ENCODE results near the gene CDK5RAP2. TPM values are rescaled to one million over a fixed set of nuclear protein-coding genes. Genes with fewer than 3 reads are reported as not detected.

Gene CDK5RAP2
- total RNA-seq, 1 experiment from 2014 or later, result 50.0 TPM

DNA sequence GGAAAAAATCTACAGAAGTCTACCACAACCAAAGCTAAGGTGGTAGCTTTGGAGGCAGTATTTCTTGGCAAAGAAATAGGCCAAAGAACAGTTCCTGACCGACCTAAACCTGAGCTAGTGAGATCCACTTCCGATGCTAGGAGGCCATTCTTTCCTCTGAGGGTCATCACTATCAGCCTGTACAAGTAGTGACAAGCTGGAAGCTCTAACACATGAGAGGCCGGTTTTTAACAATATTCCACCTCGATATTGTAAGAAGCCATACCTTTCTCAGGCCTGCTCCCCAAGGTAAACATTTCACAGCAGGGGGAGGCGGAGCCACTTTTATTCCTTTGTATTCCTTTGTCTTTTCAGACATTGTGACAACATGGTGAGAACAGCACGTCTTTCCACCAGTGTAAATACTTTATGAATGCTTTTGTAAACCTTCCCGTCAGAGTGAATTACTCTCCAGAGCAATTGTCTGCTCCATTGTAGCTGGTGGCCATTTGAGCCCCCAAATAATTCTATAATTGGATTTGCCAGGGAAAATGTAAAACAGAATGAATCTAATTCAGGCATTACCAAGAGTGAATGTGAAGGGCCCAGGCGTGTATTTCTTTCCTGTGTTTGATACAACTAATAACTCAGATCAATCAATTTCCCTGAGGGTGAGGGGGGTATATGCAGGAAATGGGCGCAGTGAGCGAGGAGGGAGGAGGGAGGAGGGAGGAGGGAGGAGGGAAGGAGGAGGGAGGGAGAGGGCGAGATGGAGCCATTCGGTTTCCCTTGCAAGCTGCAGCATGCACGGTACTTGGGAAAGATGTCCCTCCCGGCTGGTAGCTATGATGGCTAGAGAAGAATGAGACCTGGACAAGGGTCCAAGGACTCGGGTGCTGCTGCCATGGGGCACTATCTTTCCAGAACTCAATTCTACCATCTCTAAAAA lies 166.6 kb downstream of the CDK5RAP2 start:
- no peak for DNase-seq (ENCODE audit: unreplicated experiment)
- intact Hi-C loops (cut with micrococcal nuclease), result loop anchor here (10.0 kb wide), 1 partner anchor 79 kb away; no protein-coding TSS in a partner anchor
- no peak overlapping the region for H3K4me3 Mint-ChIP-seq (ENCODE audit: unreplicated experiment)
- H3K27ac Mint-ChIP-seq (ENCODE audit: low read depth, unreplicated experiment), result no peak overlapping the region
- H3K9me3 Mint-ChIP-seq (ENCODE audit: unreplicated experiment), result no peaks in the 10 kb centered on the region
- no peaks in the 10 kb centered on the region for H3K4me1 Mint-ChIP-seq (ENCODE audit: insufficient read depth, unreplicated experiment)
- BruUV-seq (replicated peaks), result no TSS peak
- TF ChIP-seq, protein P1, sequence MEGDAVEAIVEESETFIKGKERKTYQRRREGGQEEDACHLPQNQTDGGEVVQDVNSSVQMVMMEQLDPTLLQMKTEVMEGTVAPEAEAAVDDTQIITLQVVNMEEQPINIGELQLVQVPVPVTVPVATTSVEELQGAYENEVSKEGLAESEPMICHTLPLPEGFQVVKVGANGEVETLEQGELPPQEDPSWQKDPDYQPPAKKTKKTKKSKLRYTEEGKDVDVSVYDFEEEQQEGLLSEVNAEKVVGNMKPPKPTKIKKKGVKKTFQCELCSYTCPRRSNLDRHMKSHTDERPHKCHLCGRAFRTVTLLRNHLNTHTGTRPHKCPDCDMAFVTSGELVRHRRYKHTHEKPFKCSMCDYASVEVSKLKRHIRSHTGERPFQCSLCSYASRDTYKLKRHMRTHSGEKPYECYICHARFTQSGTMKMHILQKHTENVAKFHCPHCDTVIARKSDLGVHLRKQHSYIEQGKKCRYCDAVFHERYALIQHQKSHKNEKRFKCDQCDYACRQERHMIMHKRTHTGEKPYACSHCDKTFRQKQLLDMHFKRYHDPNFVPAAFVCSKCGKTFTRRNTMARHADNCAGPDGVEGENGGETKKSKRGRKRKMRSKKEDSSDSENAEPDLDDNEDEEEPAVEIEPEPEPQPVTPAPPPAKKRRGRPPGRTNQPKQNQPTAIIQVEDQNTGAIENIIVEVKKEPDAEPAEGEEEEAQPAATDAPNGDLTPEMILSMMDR (IDR thresholded peaks at IDR 0.05; ENCODE audit: unreplicated experiment), result no peak
- H3K36me3 Mint-ChIP-seq (ENCODE audit: insufficient read depth, unreplicated experiment), result peaks cover 41% of the 10 kb centered on the region
- ChIA-PET CTCF (interaction anchor here (0.6 to 0.8 kb wide), 4 partner anchors 61 to 855 kb away, joined by 3 to 5 read pairs (median 4); no protein-coding TSS in a partner anchor), POLR2A (no interaction called here)
- no peaks in the 10 kb centered on the region for H3K27me3 Mint-ChIP-seq (ENCODE audit: insufficient read depth, unreplicated experiment)

DNA sequence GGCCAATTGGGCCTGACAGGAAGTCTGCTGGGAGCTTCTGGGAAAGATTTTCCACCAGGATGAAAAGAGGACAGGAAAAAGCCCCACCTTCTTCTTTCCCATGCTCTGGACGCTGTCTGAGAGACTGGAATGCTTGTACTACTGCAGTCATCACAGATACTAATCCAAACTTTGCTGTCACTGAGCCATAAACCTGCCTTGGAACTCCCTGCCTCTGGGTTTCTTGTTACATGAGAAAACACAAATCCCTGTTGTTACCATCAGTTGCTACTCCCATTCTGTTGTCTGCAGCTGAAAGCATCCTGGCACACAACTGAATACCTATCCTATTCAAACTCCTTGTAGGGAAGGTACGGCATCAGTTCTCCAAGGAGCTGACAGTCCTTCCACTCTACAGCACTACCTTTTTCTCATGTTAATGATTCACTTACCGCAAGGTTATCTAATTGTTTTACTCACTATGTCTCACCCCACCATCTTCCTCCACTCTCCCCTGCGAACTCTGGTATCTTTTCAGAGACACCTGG lies 167.5 kb downstream of the CDK5RAP2 start:
- H3K27me3 Mint-ChIP-seq (ENCODE audit: insufficient read depth, unreplicated experiment), result no peaks in the 10 kb centered on the region
- POLR2A ChIA-PET, result no interaction called here
- intact Hi-C loops (cut with micrococcal nuclease), result loop anchor here (10.0 kb wide), 1 partner anchor 78 kb away; no protein-coding TSS in a partner anchor
- TF ChIP-seq, protein P1 (IDR thresholded peaks at IDR 0.05; ENCODE audit: unreplicated experiment), result no peak
- H3K4me3 Mint-ChIP-seq (ENCODE audit: unreplicated experiment), result no peak overlapping the region
- peaks cover 43% of the 10 kb centered on the region for H3K36me3 Mint-ChIP-seq (ENCODE audit: insufficient read depth, unreplicated experiment)
- DNase-seq (ENCODE audit: unreplicated experiment), result peak; percentile 11
- no TSS peak for BruUV-seq (replicated peaks)
- CTCF ChIA-PET, result interaction anchor here (0.6 to 1.1 kb wide), 5 partner anchors 21 to 854 kb away, joined by 3 to 5 read pairs (median 4); no protein-coding TSS in a partner anchor
- no peaks in the 10 kb centered on the region for H3K9me3 Mint-ChIP-seq (ENCODE audit: unreplicated experiment)
- H3K27ac Mint-ChIP-seq (ENCODE audit: low read depth, unreplicated experiment), result no peak overlapping the region
- no peaks in the 10 kb centered on the region for H3K4me1 Mint-ChIP-seq (ENCODE audit: insufficient read depth, unreplicated experiment)

DNA sequence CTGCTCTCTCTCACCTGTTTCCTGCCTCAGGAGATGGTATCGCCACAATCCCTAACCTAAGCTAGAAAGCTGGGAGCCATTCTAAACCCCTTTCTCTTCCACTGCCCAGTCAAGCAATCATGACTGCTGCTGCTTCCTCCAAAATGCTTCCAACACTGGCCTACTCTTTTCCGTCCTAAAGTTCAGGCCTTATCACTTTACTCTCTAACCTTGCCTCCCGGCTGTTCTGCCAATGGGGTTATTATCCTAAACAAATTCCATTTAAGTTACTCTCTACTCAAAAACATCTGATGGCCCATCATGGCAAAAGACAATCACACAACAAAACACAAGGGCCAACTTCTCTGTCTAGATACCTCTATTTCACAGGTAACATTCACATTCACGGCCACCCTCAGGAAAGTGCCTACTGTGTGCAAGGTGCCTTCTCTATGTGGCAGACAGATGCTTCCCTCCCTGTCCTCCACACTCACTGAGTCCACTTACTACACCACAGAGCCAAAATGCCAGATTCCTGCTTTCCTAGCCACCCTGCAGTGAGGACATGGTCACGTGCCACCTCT lies 168.0 kb downstream of the CDK5RAP2 start:
- POLR2A ChIA-PET, result no interaction called here
- CTCF ChIA-PET, result interaction anchor here (0.6 to 1.1 kb wide), 2 partner anchors 20 to 27 kb away, joined by 3 to 4 read pairs; no protein-coding TSS in a partner anchor
- BruUV-seq (replicated peaks), result no TSS peak
- DNase-seq (ENCODE audit: unreplicated experiment), result no peak
- H3K4me1 Mint-ChIP-seq (ENCODE audit: insufficient read depth, unreplicated experiment), result no peaks in the 10 kb centered on the region
- no peaks in the 10 kb centered on the region for H3K27me3 Mint-ChIP-seq (ENCODE audit: insufficient read depth, unreplicated experiment)
- H3K27ac Mint-ChIP-seq (ENCODE audit: low read depth, unreplicated experiment), result no peak overlapping the region
- intact Hi-C loops (cut with micrococcal nuclease), result loop anchor here (10.0 kb wide), 1 partner anchor 77 kb away; no protein-coding TSS in a partner anchor
- H3K4me3 Mint-ChIP-seq (ENCODE audit: unreplicated experiment), result no peak overlapping the region
- no peaks in the 10 kb centered on the region for H3K9me3 Mint-ChIP-seq (ENCODE audit: unreplicated experiment)
- peaks cover 45% of the 10 kb centered on the region for H3K36me3 Mint-ChIP-seq (ENCODE audit: insufficient read depth, unreplicated experiment)
- TF ChIP-seq, protein P1 (IDR thresholded peaks at IDR 0.05; ENCODE audit: unreplicated experiment), result no peak
